Adipocyte (in vitro differentiated cells): ENCODE data around the gene CAPN10.

Experiments
- DNase-seq: peaks from one replicate; pipeline ENCODE4 v3.0.0-alpha.2; 2015; ENCODE audit warnings: low read depth
- H3K27me3 ChIP-seq: replicated peaks from 2 replicates; pipeline ENCODE4 v1.7.0; 2013; ENCODE audit warnings: mild to moderate bottlenecking, low read length, moderate library complexity; ENCODE audit not compliant: control insufficient read depth, insufficient read depth
- H3K36me3 ChIP-seq: 2 replicates; pipeline ENCODE4 v1.7.0; 2013; ENCODE audit warnings: low read length, mild to moderate bottlenecking, moderate library complexity; ENCODE audit not compliant: control insufficient read depth, insufficient read depth, severe bottlenecking
- H3K4me1 ChIP-seq: 2 replicates; pipeline ENCODE4 v1.7.0; 2013; ENCODE audit warnings: mild to moderate bottlenecking, low read length, moderate library complexity; ENCODE audit not compliant: control insufficient read depth, insufficient read depth
- H3K4me3 ChIP-seq: 2 replicates; pipeline ENCODE4 v1.7.0; 2013; ENCODE audit warnings: mild to moderate bottlenecking, low read length, moderate library complexity
- H3K9ac ChIP-seq: 2 replicates; pipeline ENCODE4 v1.7.0; 2013; ENCODE audit warnings: mild to moderate bottlenecking, low read length, moderate library complexity
- H3K9me3 ChIP-seq: 2 replicates; pipeline ENCODE4 v1.7.0; 2013; ENCODE audit warnings: mild to moderate bottlenecking, low read length, moderate library complexity; ENCODE audit not compliant: control insufficient read depth

The CAPN10 gene

DNA sequence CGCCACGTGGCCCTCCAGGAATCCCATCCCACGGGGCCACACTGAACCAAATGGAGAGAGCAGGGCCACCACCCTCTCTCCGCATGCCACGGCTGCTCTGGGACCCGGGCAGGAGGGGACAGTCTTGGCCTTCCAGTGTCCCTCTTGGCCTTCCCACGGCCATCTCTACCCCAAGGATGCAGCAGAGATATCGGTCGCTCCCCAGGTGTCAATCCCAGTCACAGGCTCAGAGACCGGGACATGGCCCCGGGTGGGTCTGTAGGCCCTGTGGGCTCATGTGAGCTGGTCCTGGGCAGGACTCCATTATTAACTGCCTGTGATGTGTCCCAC is 15.3 kb downstream of the CAPN10 start:
- Histone ChIP-seq H3K27me3 (no peaks in the 10 kb centered on the region), H3K36me3 (peaks cover 8% of the 10 kb centered on the region), H3K9me3 (no peaks in the 10 kb centered on the region), H3K9ac (no peak overlapping the region), H3K4me3 (no peak overlapping the region), H3K4me1 (peaks cover 3% of the 10 kb centered on the region)
- no peak for DNase-seq

DNA sequence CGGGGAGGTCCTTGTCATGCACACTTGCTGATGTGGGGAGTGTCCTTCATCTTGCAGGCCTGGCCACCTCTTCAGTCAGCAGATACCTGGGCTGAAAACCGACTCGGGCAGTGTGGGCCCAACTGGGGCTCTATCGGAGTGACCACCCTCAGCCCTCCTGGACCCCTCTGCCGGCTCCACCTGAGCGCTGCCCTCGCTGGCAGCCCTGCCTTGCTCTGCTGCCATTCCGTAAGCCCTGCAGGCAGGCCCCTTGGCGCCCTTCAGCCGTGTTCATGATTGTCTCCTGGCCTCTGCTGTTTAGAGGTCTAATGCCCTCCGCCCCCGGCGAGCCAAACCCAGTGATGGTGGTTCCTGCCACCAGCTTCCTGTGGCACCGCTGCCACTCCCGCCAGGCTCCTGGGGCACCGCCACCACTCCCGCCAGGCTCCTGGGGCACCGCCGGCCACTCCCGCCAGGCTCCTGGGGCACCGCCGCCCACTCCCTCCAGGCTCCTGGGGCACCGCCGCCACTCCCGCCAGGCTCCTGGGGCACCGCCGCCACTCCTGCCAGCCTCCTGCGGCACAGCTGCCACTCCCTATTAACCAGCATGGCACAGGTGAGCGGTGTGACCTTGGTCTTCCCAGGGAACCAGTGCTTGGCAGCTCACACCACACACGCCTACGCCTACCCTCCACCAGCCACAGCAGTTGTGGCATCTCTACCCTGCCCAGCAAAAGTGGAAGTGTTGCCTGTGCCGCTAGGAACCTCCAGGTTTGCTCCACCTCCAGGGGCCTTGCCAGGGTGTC is 15.9 kb downstream of the CAPN10 start:
- Histone ChIP-seq H3K4me1 (peaks cover 3% of the 10 kb centered on the region), H3K9me3 (no peaks in the 10 kb centered on the region), H3K36me3 (peaks cover 8% of the 10 kb centered on the region), H3K9ac (no peak overlapping the region), H3K27me3 (no peaks in the 10 kb centered on the region), H3K4me3 (no peak overlapping the region)
- no peak for DNase-seq

DNA sequence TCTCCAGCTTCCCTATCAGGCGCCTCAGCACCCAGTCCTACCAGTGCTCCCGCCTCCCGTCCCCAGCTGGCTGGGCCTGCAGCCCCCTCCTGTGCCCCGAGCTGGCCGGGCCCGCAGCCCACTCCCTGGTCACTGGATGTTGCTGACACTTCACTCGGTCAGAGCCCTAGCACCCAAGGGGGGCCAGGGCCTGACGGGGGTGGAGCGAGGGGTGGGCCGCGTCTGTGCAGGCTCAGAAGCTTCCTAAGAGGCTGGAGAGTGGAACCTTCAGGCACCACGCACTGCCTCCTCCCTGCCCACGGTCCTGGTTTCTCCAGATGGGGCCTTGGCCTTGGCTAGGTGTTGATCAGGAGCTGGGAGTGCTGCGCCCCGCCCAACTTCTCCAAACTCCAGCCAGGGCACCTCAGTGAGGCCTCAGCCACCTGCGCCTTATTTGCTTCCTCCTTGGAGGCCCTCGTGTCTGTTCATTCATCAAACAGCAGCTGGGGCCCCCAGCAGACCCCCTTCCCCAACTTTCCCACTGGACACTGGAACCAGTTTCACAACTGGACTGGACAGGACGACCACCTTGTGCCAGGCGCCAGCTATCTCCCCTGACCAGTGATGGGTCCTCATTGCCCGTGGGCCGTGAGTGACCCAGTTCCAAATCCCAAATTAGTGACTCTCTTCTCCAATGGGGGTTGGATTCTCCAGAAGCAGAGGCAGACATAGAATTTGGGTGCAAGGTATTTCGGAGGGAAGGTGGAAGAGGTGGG is 16.7 kb downstream of the CAPN10 start:
- peaks cover 3% of the 10 kb centered on the region for H3K4me1 ChIP-seq
- no peak overlapping the region for H3K4me3 ChIP-seq
- H3K27me3 ChIP-seq: no peaks in the 10 kb centered on the region
- no peaks in the 10 kb centered on the region for H3K9me3 ChIP-seq
- DNase-seq: no peak
- peaks cover 8% of the 10 kb centered on the region for H3K36me3 ChIP-seq
- H3K9ac ChIP-seq: no peak overlapping the region

DNA sequence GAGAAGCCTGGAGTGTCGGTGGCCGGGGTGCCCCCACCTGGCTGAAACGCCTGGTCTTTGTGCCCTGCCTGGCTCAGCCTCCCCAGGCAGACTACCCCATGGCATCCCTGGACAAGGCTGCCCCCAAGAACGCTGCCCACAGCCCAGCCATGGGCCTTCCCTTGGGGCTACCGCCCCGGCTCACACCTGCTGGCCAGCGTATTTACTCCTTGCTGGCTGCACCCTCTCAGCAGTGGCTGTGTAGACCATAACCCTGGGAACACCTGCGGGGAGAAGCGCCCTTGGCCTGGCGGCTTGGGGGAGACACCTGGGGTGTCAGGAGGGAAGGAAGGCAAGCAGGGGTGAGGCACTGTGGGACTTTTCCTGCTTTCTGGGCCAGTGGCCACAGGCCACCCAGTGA is 17.3 kb downstream of the CAPN10 start:
- H3K4me1 ChIP-seq: peaks cover 3% of the 10 kb centered on the region
- peaks cover 2% of the 10 kb centered on the region for H3K36me3 ChIP-seq
- H3K4me3 ChIP-seq: no peak overlapping the region
- DNase-seq: no peak
- no peaks in the 10 kb centered on the region for H3K27me3 ChIP-seq
- H3K9me3 ChIP-seq: no peaks in the 10 kb centered on the region
- no peak overlapping the region for H3K9ac ChIP-seq

DNA sequence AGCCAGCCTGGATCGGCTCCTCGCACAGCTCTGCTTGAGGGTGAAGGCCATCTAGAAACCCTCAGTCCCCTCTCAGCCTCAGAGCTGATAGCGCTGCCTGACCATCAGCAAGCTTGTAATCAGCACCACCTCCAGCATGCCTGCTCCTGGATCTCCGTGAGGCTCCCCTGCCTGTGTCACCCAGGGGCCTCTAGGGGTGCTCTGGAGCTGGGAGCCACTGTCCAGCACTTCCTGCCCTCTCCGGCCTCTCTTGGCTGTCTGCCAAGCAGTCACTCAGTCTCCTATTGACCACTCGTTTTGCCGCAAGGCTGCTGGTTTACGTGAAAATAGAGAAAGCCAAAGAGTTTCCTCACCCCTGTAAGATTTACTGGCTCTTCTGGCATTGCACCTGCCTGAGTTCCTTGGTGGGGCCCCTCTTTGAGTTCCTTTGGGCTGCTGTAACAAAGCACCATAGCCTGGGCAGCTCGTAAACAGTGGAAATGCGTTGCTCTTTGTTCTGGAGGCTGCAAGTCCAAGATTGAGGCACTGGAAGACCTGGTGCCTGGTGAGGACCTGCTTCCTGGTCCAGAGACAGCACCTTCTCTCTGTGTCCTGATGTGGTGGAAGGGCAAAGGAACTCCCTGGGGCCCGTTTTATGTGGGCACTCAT is 17.9 kb downstream of the CAPN10 start:
- Histone ChIP-seq H3K9ac (no peak overlapping the region), H3K4me3 (no peak overlapping the region), H3K27me3 (no peaks in the 10 kb centered on the region), H3K4me1 (peaks cover 3% of the 10 kb centered on the region), H3K9me3 (no peaks in the 10 kb centered on the region), H3K36me3 (no peaks in the 10 kb centered on the region)
- no peak for DNase-seq

DNA sequence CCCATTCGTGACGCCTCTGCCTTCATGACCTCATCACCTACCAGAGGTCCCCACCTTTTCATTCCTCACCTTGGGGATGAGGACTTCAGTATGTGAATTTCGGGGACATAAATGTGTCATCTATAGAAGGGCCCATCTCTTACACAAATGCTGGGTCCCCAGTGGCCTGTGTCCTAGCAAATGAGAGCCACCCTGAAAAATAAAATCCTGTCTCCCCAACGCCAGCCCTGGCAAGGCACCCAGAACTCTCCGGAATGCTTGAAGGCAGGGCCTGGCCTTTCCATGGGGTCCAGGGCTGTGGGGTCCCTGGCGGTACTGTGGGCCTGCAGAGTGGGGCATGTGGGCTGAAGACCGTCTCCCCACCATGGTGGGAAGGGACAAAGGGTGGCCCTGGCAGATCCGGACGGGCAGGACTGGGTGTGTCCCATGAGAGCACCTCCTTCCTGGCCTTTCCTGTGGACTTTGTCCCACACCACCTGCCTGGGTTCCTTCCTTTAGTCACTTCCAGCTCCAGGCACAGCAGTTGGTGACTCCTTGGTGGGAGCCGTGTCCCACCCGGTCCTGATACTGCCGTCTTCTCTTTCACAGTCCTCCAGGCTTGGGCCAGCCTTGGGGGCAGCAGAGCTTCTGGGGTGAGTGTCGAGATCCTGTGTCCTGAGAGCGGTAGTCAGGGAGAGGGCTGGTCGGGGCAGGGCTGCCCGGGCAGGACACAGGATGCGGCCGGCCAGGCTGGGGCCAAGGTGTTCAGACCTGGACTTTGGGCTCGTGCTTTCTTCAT is 18.6 kb downstream of the CAPN10 start:
- no peak for DNase-seq
- H3K9ac ChIP-seq: no peak overlapping the region
- H3K36me3 ChIP-seq: no peaks in the 10 kb centered on the region
- no peak overlapping the region for H3K4me3 ChIP-seq
- H3K27me3 ChIP-seq: no peaks in the 10 kb centered on the region
- peaks cover 3% of the 10 kb centered on the region for H3K4me1 ChIP-seq
- no peaks in the 10 kb centered on the region for H3K9me3 ChIP-seq

DNA sequence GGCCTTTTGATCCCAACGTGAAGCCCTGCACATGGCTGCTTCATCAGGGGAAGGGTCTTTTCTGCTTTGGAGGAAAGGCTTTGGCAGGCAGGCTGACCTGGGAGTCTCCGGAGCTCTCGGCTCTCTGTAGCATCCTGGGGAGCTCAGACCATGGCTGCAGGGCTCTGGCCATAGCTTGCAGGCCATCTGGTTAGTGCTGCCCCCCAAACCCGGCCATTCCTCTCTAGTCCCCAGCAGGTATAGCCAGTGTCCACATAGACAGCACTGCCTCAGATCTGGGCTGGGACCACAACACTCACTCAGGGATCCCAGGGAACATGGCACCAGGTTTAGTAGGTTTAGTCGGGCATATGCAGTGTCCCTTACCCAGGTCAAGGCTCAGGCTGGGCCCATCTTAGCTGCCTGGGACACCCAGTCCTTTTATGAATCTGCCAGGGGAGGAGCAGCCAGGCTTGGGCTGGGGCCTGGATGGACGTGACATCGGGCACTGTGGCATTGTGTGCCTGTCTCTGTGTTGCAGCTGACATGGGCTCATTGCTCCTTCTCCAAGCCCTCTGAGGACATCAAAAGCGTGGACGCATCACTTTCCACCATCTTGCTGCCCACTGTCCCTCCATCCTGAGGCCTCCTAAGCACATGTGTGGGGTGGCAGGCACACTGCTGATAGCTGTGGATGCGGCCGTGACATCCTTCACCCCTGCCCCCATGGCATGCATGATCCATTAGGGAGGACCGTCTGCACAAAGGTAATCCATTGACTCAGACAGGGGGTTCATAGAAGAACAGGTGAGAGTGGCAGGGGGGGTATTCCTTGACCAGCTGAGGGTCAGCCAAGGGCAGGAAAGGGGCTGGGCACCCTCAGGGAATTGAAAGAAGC is 19.6 kb downstream of the CAPN10 start:
- Histone ChIP-seq H3K27me3 (no peaks in the 10 kb centered on the region), H3K4me3 (no peak overlapping the region), H3K9me3 (no peaks in the 10 kb centered on the region), H3K4me1 (peaks cover 3% of the 10 kb centered on the region), H3K9ac (no peak overlapping the region), H3K36me3 (no peaks in the 10 kb centered on the region)
- DNase-seq: no peak

DNA sequence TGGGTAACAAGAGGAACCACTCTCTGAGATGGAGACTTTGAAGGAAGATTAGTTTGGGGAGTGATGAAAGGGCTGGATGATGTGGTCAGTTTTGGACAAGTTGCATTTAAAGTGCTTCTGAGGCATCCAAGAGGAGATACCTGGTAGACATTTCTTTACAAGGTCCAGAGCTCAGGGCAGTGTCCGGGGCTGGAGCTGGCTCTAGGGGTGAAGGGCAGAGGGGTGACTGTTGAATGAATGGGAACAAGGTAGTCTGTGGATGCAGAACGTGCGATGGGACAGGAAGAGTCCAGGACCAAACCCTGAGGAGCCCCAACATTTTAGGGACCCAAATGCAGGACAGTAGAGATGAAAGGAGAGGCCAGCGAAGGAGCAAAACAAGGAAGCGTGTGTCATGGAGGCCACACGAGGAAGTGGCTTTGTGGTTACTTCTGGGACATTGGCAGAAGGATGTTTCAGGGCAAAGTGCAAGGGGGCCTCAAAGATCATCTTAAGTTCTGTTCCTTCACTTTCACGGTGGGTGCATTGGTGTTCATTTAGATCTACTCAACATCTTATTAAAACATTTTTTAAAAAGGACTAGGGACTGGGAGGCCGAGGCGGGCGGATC is 25.2 kb downstream of the CAPN10 start:
- no peak overlapping the region for H3K9ac ChIP-seq
- H3K27me3 ChIP-seq: no peaks in the 10 kb centered on the region
- no peaks in the 10 kb centered on the region for H3K4me1 ChIP-seq
- no peak for DNase-seq
- H3K9me3 ChIP-seq: no peaks in the 10 kb centered on the region
- no peak overlapping the region for H3K4me3 ChIP-seq
- H3K36me3 ChIP-seq: no peaks in the 10 kb centered on the region

DNA sequence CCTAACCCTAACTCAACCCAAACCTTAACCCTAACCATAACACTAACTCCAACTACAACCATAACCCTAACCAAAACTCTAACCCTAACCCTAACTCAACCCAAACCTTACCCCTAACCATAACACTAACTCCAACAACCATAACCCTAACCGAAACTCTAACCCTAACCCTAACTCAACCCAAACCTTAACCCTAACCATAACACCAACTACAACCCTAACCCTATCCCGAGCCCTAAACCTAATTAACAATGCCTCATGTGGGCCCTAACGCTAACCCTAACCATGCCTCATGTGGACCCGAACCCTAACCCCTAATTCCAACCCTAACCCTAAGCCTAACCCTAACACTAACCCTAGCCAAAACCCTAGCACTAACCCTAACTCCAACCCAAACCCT is 27.2 kb downstream of the CAPN10 start:
- Histone ChIP-seq H3K4me3 (no peak overlapping the region), H3K9me3 (peaks cover 15% of the 10 kb centered on the region), H3K36me3 (no peaks in the 10 kb centered on the region), H3K4me1 (no peaks in the 10 kb centered on the region), H3K9ac (no peak overlapping the region), H3K27me3 (no peaks in the 10 kb centered on the region)
- DNase-seq: no peak

DNA sequence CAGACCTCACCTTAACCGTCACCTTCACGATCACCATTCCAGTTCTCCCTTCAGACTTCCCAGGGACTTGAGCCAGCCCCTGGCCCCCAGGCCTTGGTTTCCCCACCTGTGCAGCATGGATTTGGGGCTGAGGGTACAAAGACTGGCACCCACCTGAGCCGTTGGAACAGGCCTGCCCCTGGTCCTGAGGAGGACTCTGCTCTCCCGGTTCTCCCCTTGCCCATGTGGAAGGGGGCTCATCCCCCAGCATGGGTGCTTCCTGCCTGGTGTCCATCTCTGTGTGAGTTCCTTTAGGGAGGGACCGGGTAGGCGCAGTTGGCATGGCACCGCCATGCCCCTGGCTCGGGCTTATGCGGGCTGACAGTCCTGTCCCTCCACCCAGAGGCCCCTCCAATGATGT is 27.9 kb downstream of the CAPN10 start:
- no peaks in the 10 kb centered on the region for H3K4me1 ChIP-seq
- no peak overlapping the region for H3K9ac ChIP-seq
- no peak for DNase-seq
- no peak overlapping the region for H3K4me3 ChIP-seq
- peaks cover 15% of the 10 kb centered on the region for H3K9me3 ChIP-seq
- no peaks in the 10 kb centered on the region for H3K27me3 ChIP-seq
- no peaks in the 10 kb centered on the region for H3K36me3 ChIP-seq
